NCI-H2196 (cell line): ENCODE measurements around the gene MYG1.
"Not testable (repeated sequence)": the region's sequence is repeated elsewhere in the genome, so short reads cannot be mapped to it uniquely, and the experiment has no call there.

Source experiments
- DNase-seq: peaks from one replicate; lab custom pipeline; 2025; ENCODE audit not compliant: unreplicated experiment; lab: John Stamatoyannopoulos, UW

The MYG1 gene

GRCh38 chr12:53326460-53327185 is 27.1 kb downstream of the MYG1 start:
- no peak for DNase-seq

GRCh38 chr12:53327435-53328042 is 28.0 kb downstream of the MYG1 start:
- peak; percentile 20 for DNase-seq

GRCh38 chr12:53328043-53328435 is 28.5 kb downstream of the MYG1 start:
- no peak for DNase-seq

- no peak for DNase-seq
Measured at GRCh38 chr12:53330671-53331070, 31.2 kb downstream of the MYG1 start.

GRCh38 chr12:53332339-53332738 is 32.8 kb downstream of the MYG1 start:
- not testable (repeated sequence) for DNase-seq

- DNase-seq = no peak
Measured at GRCh38 chr12:53332744-53333143, 33.2 kb downstream of the MYG1 start.

GRCh38 chr12:53333289-53333688 is 33.8 kb downstream of the MYG1 start:
- no peak for DNase-seq

- DNase-seq = no peak
Measured at GRCh38 chr12:53333845-53334244, 34.4 kb downstream of the MYG1 start.

- DNase-seq = no peak
Measured at GRCh38 chr12:53334822-53335221, 35.3 kb downstream of the MYG1 start.

- no peak for DNase-seq
Measured at GRCh38 chr12:53336181-53336681, 36.7 kb downstream of the MYG1 start, which contains the start of gene SP7. Gene SP7, minus strand, starts transcription at chr12:53336354. Its CDS starts 708 bp downstream, at chr12:53335646.

GRCh38 chr12:53338017-53338416 is 38.5 kb downstream of the MYG1 start:
- DNase-seq = no peak

GRCh38 chr12:53338916-53339315 is 39.4 kb downstream of the MYG1 start:
- DNase-seq = no peak

- no peak for DNase-seq
Measured at GRCh38 chr12:53340398-53340797, 40.9 kb downstream of the MYG1 start.

GRCh38 chr12:53343449-53343848 is 44.0 kb downstream of the MYG1 start:
- no peak for DNase-seq

GRCh38 chr12:53343969-53344368 is 44.5 kb downstream of the MYG1 start:
- no peak for DNase-seq

- DNase-seq = no peak
Measured at GRCh38 chr12:53344487-53344823, 45.0 kb downstream of the MYG1 start.

GRCh38 chr12:53344824-53345485 is 45.5 kb downstream of the MYG1 start:
- DNase-seq = peak; percentile 63

- DNase-seq = no peak
Measured at GRCh38 chr12:53345486-53346188, 46.1 kb downstream of the MYG1 start.

GRCh38 chr12:53346491-53346890 is 47.0 kb downstream of the MYG1 start:
- DNase-seq = no peak

GRCh38 chr12:53347905-53348304 is 48.4 kb downstream of the MYG1 start:
- DNase-seq = no peak
